ENCODE measurements around the gene SCLT1.
A peak's percentile ranks its signal among the peaks of the same experiment; 100 is the strongest.

Gene SCLT1

GRCh38 chr4:128877934-128878333 is 215.4 kb downstream of the SCLT1 start:
- DNase-seq (ENCODE audit: low read depth in 3 of 3, low spot score in 1 of 3): no peak

DNA sequence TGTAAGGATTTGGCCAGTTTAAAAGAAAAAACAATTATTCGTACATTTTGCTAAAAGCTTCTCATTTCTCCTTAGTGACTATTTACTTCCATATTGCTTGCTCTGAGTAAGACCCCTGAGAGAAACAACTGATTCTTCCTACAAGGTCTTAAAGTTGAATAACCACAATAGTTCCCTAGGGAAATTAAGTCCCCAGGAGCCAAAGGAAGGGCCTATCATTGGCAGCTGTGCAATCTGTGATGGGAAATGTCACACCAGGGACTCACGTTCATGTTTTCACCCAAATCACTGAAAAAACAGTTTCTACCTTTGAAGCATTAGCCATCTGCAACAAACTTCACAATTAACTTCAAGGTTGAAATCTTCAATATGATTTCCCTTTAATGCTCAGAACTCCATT is 217.1 kb downstream of the SCLT1 start:
- DNase-seq (ENCODE audit: low read depth in 3 of 3, low spot score in 1 of 3): no peak

- no peak for DNase-seq (ENCODE audit: low read depth in 3 of 3, low spot score in 1 of 3)
Observed at GRCh38 chr4:128871948-128872347, 221.4 kb downstream of the SCLT1 start.

DNA sequence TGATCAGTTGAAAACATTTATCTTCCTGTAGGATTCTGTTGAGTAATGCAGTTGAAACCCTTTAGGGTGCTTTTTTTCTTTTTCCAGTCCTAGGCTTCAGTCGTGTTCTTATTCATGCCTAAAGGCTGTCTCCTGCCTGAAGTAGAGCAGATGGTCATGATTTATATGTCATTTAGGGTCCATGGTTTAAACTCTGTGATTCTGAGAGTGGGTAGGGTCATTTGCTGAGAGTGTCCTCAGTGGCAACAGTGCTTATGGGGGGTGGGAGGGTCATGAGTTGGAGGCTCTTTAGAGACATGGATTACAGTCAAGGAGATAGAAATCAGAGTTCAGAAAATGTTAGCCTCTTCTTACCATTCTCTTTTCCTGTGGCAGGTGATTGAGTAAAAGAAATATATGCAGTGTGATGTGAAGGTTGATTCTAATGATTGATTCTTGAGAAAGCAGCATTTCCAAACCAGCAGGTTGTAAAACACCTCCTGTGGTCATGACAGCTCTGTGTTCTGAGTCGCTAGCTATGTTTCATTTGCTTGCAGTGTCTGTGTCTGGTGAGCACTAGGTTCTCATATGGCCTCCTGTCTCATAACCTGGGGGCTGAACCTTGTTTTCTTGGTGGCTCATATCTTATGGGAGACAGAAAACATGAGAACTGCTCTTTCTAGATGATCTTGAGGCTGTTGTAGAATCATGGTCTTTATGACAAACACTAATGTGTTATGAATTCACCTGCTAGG is 223.4 kb downstream of the SCLT1 start:
- DNase-seq (ENCODE audit: low read depth in 3 of 3, low spot score in 1 of 3): no peak

DNA sequence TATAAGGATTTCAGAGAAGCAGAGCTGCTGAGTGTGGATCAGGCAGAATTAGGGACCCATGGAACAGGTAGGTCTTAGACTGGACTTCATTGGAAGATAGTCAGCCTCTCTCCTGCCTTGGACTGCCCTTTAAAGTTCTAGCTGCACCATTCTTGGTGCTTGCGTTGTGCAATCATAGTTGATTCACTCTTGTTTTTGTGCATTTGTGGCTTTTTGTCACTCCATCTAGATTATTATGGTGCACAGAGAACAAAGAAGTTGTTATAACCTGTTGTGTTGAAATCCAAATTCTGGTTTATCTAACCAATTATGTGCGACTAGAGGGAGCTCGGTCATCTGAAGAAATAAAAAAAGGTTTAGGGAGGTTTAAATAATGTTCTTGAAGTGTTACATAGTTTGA is 224.6 kb downstream of the SCLT1 start:
- no peak for DNase-seq (ENCODE audit: low read depth in 3 of 3, low spot score in 1 of 3)

- DNase-seq (ENCODE audit: low read depth in 3 of 3, low spot score in 1 of 3): no peak
Observed at GRCh38 chr4:128866691-128867090, 226.6 kb downstream of the SCLT1 start.

GRCh38 chr4:128866269-128866668 is 227.1 kb downstream of the SCLT1 start:
- DNase-seq (ENCODE audit: low read depth in 3 of 3, low spot score in 1 of 3): no peak

DNA sequence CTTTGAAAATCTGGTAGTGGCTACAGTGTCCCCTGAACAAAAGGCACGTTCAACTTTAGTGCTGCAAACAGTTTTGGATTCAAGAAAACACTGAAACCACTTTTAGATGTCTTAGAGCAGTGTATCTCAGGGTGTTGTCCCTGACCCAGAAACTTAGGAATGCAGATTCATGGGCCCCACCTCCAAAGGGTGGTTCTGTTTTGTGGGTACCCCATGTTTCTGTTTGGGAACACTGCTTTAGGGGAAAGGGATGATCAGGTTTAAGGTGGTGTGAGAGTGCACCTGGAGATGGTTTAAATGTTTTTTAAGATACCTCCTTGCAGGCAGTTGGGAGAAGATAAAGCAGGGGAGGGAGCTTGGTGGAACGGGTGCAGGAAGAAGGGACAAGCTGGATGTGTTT is 228.2 kb downstream of the SCLT1 start:
- DNase-seq (ENCODE audit: low read depth in 3 of 3, low spot score in 1 of 3): no peak

DNA sequence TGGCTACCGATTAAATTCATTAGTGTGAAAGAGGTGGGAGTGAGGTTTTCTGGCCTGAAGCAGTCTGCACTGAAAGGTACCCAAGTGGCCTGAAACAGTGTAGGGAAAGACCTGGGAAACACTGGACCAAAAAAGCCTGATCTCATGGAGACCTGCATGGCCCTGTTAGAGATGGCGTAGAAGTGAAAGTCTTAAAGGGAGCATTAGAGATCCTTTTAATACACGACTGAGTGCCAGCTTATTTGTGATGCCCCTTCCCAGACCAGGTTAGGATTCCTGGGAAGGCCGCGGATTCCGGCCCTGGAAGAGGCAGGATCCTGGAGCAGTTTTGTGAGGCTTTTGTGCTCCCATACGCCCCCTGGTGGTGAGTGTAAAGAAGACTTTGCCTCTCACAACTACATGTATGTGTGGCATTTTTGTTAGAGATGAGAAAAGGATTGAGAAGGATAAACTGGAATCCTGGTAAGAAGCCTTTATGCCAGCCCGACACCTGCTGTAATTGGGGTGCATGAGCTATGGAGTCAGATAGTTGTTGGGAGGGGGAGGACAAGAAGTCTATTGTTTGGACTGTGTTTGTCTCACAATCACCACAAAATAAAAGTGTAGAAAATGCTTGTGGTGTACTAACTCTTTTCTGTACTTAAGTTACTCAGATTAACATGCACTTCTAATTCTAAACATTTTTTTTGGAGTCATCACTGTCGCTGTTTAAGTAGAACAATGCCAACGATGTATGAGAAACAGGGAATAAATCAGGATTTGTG is 229.8 kb downstream of the SCLT1 start:
- DNase-seq (ENCODE audit: low read depth in 3 of 3, low spot score in 1 of 3): peak; percentile 25 to 48 (median 39)

- DNase-seq (ENCODE audit: low read depth in 3 of 3, low spot score in 1 of 3): peak in 1 of 3 donors; percentile 11
Observed at GRCh38 chr4:128862608-128863311, 230.6 kb downstream of the SCLT1 start.

DNA sequence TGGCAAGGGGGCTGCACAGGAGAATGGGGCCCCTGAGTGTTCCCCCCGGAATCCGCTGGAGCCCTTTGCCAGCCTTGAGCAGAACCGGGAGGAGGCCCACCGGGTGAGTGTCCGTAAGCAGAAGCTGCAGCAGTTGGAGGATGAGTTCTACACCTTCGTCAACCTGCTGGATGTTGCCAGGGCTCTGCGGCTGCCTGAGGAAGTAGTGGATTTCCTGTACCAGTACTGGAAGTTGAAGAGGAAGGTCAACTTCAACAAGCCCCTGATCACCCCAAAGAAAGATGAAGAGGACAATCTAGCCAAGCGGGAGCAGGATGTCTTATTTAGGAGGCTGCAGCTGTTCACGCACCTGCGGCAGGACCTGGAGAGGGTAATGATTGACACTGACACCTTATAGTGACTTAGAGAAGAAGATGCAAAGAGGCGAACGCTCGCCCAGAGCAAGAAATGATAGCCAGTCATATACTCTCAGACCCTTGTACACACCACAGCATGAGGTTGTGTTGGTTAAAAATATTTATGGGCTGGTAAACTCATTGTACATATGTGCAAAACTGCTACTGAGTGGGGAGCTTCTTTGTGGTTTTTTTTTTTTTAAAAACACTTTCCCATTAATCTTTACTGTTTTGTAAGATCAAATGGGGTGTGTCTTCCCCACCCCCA is 231.4 kb downstream of the SCLT1 start:
- DNase-seq (ENCODE audit: low read depth in 3 of 3, low spot score in 1 of 3): no peak

GRCh38 chr4:128859887-128860677 is 233.3 kb downstream of the SCLT1 start:
- DNase-seq (ENCODE audit: low read depth in 3 of 3, low spot score in 1 of 3): no peak

DNA sequence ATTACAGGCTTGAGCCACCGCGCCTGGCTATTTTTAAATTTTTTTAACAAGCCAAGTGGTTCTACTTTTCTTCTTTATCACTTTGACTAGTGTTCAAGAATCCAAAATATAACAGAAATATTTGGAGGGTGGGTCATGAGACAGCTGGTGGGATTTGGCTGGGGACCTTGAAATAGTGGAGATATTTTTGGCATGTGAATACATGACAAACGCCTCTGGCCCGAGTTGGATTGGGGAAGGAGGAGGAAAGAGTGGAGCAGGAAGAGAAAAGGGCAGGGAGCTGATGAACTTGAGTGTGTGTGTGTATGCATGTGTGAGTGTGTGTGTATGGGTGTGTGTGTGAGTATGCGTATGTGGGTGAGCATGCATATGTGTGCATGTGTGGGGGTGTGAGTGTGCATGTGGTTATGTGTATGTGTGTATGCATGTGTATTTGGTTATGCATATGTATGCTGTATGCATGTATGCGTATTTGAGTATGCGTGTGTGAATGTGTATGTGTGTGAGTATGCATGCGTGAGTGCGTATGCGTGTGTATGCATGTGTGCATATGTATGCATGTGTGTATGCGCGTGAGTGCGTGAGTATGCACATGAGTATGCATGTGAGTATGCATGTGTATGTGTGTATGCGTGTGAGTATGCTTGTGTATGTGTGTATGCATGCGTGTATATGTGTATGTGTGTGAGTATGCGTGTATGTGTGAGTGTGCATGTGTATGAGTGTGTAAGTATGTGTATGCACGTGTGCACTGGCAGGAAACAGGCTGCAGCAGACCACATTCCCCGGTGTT is 234.3 kb downstream of the SCLT1 start:
- no peak for DNase-seq (ENCODE audit: low read depth in 3 of 3, low spot score in 1 of 3)

DNA sequence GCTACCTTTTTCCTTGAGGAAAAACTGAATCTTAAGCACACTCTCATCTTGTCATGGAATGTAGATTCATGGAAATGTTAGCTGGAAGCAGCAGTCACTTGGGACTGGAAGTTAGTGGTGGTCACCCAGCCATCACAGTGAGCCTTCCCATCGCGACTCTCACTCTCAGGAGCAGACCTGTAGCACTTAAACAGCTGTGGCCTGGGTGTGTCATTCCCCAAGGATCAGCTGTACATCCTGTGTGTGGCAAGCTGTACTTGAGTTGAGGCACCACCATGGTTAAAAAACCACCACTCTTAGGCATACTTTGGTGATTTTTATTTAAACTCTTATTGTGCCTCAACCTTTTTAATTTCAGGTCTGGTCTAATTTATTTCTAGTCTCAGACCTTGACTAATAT is 237.1 kb downstream of the SCLT1 start:
- no peak for DNase-seq (ENCODE audit: low read depth in 3 of 3, low spot score in 1 of 3)

DNA sequence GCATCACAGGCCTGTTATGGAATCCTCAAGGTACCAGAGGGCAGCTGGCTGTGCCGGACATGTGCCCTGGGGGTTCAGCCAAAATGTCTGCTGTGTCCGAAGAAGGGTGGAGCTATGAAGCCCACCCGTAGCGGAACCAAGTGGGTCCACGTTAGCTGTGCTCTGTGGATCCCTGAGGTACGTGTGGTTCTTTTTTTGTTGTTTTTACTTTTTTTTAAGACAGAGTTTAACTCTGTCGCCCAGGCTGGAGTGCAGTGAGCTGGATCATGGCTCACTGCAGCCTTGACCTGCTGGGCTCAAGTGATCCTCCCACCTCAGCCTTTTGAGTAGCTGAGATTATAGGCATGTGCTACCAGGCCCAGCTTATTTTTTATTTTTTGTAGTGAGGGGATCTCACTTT is 237.7 kb downstream of the SCLT1 start:
- no peak for DNase-seq (ENCODE audit: low read depth in 3 of 3, low spot score in 1 of 3)

- DNase-seq (ENCODE audit: low read depth in 3 of 3, low spot score in 1 of 3): no peak
Observed at GRCh38 chr4:128854433-128854832, 238.9 kb downstream of the SCLT1 start.

DNA sequence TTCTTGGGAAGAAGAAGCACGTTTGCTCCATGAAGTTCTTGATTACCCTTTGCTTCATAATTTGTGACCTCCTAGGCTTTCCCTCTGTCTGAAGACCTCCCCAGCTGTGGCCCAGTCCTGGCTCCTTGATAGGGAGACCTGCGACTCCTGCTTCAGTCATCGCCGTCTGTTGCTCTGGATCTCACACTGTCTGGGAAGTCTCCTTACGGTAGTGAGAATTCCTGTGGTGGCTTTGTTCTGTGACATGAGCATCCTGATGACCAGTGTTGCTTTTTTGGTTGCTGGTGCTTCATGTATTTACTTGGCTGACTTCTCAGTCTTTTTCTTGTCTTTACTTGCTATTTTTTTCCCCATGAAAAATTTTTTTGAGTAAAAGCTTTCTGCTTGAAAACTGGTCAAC is 239.6 kb downstream of the SCLT1 start:
- no peak for DNase-seq (ENCODE audit: low read depth in 3 of 3, low spot score in 1 of 3)

DNA sequence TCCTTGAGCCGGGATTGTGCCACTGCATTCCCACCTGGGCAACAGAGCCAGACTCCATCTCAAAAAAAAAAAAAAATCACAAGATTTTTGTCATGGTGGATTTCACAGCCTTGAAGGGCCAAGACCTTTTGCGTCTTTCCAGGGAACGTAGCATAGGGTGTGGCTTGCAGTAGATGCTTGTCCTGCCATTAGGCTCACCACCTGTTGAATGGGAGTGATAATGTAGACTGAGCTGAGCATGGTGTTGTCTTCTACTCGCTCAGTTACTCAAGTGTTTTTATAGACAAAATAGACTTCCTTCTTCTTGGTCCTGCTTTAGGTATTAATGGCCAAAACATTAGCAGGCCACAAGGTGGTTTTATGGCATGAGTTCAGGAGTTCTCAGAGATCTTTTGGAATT is 243.1 kb downstream of the SCLT1 start:
- DNase-seq (ENCODE audit: low read depth in 3 of 3, low spot score in 1 of 3): no peak

DNA sequence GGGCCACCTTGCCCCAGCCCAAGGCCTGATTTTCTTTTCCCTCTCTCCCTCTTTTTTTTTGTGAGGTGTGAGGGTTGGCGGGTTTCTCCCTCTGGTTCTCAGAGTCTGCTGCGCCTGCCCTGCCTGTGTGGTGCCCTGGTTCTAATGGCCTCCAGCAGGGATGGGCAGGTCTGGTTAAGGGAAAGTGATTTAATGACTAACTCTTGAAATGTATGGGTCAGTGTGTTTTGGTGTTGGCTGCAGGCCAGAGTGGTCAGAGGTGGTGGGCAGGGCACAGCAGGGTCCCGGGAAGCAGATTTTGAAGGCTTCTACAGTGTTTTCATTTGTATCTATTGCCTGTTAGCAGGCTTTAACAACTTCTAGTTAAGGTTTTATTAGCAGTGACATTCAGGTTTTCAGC is 244.9 kb downstream of the SCLT1 start:
- no peak for DNase-seq (ENCODE audit: low read depth in 3 of 3, low spot score in 1 of 3)

Data from stimulated activated CD4-positive, alpha-beta T cell treated with anti-CD3 and anti-CD28 coated beads, TNF-alpha, amount 100 ng/mL, for 1 hour (primary cell).